ENCODE data around the gene MRPS16. TPM values are rescaled to one million over a fixed set of nuclear protein-coding genes. Genes with fewer than 3 reads are reported as not detected.

Gene MRPS16
- total and polyA plus RNA-seq, 9 of the 15 experiments (the other 6 are each of a cell fraction or from before 2014, with no cell fraction given), result 65.0 to 239 (median 146) TPM

DNA sequence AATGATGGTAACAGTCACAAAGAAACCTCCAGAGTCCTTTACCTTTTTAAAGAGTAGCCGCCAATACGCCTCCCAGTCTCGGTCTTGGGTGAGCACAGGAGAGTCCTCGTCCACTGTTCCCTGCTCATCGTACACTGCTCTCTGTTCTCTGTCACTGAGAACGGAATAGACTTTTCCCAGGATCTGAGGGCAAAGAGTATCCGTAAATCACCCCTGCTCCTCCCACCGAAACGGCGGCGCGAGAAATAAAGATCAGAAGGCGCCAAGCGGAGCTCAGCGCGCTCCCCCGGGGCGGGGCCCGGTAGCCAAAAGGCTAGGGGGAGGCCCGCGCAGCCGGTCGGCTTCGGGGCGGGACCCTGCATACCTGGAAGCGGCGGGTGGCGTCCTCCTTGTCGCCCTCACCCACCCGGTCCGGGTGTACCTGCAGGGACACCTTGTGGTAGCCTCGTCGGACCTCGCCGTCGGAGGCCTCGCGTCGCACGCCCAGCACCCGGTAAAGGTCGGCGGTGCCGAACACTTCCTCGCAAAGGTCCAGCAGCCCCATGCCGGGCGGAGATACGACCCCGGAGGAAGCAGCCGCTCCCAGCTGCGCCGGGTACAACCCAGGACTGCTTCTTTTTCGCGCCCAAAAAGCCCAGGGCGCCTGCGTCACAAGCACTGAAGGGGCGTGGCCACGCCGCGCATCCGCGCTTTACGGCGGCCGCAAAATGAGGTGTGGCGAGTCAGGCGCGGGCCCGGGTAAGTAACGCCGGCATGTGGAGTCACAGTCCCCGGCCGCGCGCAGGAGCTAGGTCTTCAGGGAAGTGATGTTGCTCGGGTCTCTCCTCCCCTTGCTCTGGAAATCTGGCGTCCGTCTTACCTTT is 5.6 kb downstream of the MRPS16 start, which contains the start of gene DNAJC9 (continued):
- TF ChIP-seq, protein P1, sequence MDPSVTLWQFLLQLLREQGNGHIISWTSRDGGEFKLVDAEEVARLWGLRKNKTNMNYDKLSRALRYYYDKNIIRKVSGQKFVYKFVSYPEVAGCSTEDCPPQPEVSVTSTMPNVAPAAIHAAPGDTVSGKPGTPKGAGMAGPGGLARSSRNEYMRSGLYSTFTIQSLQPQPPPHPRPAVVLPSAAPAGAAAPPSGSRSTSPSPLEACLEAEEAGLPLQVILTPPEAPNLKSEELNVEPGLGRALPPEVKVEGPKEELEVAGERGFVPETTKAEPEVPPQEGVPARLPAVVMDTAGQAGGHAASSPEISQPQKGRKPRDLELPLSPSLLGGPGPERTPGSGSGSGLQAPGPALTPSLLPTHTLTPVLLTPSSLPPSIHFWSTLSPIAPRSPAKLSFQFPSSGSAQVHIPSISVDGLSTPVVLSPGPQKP (CRISPR knock-in tag; IDR thresholded peaks at IDR 0.05), result no peak
- TF ChIP-seq, protein P2, sequence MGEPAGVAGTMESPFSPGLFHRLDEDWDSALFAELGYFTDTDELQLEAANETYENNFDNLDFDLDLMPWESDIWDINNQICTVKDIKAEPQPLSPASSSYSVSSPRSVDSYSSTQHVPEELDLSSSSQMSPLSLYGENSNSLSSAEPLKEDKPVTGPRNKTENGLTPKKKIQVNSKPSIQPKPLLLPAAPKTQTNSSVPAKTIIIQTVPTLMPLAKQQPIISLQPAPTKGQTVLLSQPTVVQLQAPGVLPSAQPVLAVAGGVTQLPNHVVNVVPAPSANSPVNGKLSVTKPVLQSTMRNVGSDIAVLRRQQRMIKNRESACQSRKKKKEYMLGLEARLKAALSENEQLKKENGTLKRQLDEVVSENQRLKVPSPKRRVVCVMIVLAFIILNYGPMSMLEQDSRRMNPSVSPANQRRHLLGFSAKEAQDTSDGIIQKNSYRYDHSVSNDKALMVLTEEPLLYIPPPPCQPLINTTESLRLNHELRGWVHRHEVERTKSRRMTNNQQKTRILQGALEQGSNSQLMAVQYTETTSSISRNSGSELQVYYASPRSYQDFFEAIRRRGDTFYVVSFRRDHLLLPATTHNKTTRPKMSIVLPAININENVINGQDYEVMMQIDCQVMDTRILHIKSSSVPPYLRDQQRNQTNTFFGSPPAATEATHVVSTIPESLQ (CRISPR knock-in tag; IDR thresholded peaks at IDR 0.05), result peak; percentile 98
- TF ChIP-seq ZNF551 (CRISPR knock-in tag; IDR thresholded peaks at IDR 0.05) (no peak; the same call in 1 of the 2 replicates), U2AF2 (optimal IDR thresholded peaks at IDR 0.05; ENCODE audit: low read depth, low read length) (no peak), NFE2L1 (tag; IDR thresholded peaks at IDR 0.05; ENCODE audit: borderline replicate concordance, low read depth) (no peak), ZNF133 (CRISPR knock-in tag; IDR thresholded peaks at IDR 0.05) (peak; percentile 31; the same call in 1 of the 2 replicates), TOE1 (IDR thresholded peaks at IDR 0.05; ENCODE audit: borderline replicate concordance) (peak; percentile 88), TOE1 (CRISPR knock-in tag; IDR thresholded peaks at IDR 0.05; ENCODE audit: borderline replicate concordance, low read depth) (no peak; the same call in 1 of the 2 replicates), ZNF354B (CRISPR knock-in tag; IDR thresholded peaks at IDR 0.05) (no peak), FOXA3 (CRISPR knock-in tag; conservative IDR thresholded peaks at IDR 0.05 in 1 of 2, IDR thresholded peaks at IDR 0.05 in 1 of 2) (peak in 1 of 2 experiments; percentile 89; a peak in 2 of 4 replicates), ZNF165 (CRISPR knock-in tag; IDR thresholded peaks at IDR 0.05; ENCODE audit: borderline replicate concordance) (no peak), GTF2A2 (tag; IDR thresholded peaks at IDR 0.05) (no peak), ELF4 (CRISPR knock-in tag; IDR thresholded peaks at IDR 0.05) (peak; percentile 48), BHLHE40 (IDR thresholded peaks at IDR 0.05; ENCODE audit: low read length) (no peak)
- TF ChIP-seq, protein P3, sequence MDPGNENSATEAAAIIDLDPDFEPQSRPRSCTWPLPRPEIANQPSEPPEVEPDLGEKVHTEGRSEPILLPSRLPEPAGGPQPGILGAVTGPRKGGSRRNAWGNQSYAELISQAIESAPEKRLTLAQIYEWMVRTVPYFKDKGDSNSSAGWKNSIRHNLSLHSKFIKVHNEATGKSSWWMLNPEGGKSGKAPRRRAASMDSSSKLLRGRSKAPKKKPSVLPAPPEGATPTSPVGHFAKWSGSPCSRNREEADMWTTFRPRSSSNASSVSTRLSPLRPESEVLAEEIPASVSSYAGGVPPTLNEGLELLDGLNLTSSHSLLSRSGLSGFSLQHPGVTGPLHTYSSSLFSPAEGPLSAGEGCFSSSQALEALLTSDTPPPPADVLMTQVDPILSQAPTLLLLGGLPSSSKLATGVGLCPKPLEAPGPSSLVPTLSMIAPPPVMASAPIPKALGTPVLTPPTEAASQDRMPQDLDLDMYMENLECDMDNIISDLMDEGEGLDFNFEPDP (CRISPR knock-in tag; IDR thresholded peaks at IDR 0.05), result peak; percentile 79; the same call in 1 of the 2 replicates
- TF ChIP-seq, protein P4, sequence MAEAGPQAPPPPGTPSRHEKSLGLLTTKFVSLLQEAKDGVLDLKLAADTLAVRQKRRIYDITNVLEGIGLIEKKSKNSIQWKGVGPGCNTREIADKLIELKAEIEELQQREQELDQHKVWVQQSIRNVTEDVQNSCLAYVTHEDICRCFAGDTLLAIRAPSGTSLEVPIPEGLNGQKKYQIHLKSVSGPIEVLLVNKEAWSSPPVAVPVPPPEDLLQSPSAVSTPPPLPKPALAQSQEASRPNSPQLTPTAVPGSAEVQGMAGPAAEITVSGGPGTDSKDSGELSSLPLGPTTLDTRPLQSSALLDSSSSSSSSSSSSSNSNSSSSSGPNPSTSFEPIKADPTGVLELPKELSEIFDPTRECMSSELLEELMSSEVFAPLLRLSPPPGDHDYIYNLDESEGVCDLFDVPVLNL (CRISPR knock-in tag; IDR thresholded peaks at IDR 0.05; ENCODE audit: low read depth), result peak; percentile 88; the same call in 1 of the 2 replicates
- TF ChIP-seq, protein P5, sequence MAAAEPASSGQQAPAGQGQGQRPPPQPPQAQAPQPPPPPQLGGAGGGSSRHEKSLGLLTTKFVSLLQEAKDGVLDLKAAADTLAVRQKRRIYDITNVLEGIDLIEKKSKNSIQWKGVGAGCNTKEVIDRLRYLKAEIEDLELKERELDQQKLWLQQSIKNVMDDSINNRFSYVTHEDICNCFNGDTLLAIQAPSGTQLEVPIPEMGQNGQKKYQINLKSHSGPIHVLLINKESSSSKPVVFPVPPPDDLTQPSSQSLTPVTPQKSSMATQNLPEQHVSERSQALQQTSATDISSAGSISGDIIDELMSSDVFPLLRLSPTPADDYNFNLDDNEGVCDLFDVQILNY (CRISPR knock-in tag; IDR thresholded peaks at IDR 0.05), result peak; percentile 53; the same call in 1 of the 2 replicates
- TF ChIP-seq, protein P6, sequence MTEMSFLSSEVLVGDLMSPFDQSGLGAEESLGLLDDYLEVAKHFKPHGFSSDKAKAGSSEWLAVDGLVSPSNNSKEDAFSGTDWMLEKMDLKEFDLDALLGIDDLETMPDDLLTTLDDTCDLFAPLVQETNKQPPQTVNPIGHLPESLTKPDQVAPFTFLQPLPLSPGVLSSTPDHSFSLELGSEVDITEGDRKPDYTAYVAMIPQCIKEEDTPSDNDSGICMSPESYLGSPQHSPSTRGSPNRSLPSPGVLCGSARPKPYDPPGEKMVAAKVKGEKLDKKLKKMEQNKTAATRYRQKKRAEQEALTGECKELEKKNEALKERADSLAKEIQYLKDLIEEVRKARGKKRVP (CRISPR knock-in tag; IDR thresholded peaks at IDR 0.05), result peak; percentile 50; the same call in 1 of the 2 replicates
